Stimulated activated CD4-positive, alpha-beta T cell treated with anti-CD3 and anti-CD28 coated beads, Interleukin-1b, Interleukin-23, amount 100 ng/mL, for 48 hours (primary cell): ENCODE results near the gene MPL.
"Not testable (repeated sequence)": the region's sequence is repeated elsewhere in the genome, so short reads cannot be mapped to it uniquely, and the experiment has no call there.

Source experiments
- DNase-seq: peaks from one replicate; pipeline ENCODE4 v3.0.0-alpha.2; 2020

MPL gene

GRCh38 chr1:43382027-43382779 is 44.6 kb downstream of the MPL start:
- no peak for DNase-seq

GRCh38 chr1:43383449-43383848 is 45.8 kb downstream of the MPL start:
- no peak for DNase-seq

GRCh38 chr1:43386676-43387075 is 49.1 kb downstream of the MPL start:
- no peak for DNase-seq

- no peak for DNase-seq
Measured at GRCh38 chr1:43387976-43388599, 50.5 kb downstream of the MPL start.

- no peak for DNase-seq
Measured at GRCh38 chr1:43388613-43389012, 51.0 kb downstream of the MPL start.

- DNase-seq = peak; percentile 94
Measured at GRCh38 chr1:43389326-43390313, 52.0 kb downstream of the MPL start, which contains the start of the genes MED8 and SZT2. MED8 (minus strand) TSS chr1:43389800; CDS start chr1:43389764, 36 bp downstream. SZT2 (plus strand) TSS chr1:43389899; CDS start chr1:43389969, 70 bp downstream.

- no peak for DNase-seq
Measured at GRCh38 chr1:43392702-43393101, 55.1 kb downstream of the MPL start.

GRCh38 chr1:43395523-43395922 is 57.9 kb downstream of the MPL start:
- no peak for DNase-seq

GRCh38 chr1:43396059-43396458 is 58.4 kb downstream of the MPL start:
- no peak for DNase-seq

GRCh38 chr1:43398227-43398626 is 60.6 kb downstream of the MPL start:
- no peak for DNase-seq

GRCh38 chr1:43400441-43400840 is 62.8 kb downstream of the MPL start:
- DNase-seq = not testable (repeated sequence)

- no peak for DNase-seq
Measured at GRCh38 chr1:43402089-43402865, 64.7 kb downstream of the MPL start.
